ELR (cell line): ENCODE data around the gene ERCC6.

ENCODE experiments used
- DNase-seq: peaks from one replicate; pipeline ENCODE4 v3.0.0-alpha.2; 2015; ENCODE audit warnings: low read depth

Gene ERCC6

DNA sequence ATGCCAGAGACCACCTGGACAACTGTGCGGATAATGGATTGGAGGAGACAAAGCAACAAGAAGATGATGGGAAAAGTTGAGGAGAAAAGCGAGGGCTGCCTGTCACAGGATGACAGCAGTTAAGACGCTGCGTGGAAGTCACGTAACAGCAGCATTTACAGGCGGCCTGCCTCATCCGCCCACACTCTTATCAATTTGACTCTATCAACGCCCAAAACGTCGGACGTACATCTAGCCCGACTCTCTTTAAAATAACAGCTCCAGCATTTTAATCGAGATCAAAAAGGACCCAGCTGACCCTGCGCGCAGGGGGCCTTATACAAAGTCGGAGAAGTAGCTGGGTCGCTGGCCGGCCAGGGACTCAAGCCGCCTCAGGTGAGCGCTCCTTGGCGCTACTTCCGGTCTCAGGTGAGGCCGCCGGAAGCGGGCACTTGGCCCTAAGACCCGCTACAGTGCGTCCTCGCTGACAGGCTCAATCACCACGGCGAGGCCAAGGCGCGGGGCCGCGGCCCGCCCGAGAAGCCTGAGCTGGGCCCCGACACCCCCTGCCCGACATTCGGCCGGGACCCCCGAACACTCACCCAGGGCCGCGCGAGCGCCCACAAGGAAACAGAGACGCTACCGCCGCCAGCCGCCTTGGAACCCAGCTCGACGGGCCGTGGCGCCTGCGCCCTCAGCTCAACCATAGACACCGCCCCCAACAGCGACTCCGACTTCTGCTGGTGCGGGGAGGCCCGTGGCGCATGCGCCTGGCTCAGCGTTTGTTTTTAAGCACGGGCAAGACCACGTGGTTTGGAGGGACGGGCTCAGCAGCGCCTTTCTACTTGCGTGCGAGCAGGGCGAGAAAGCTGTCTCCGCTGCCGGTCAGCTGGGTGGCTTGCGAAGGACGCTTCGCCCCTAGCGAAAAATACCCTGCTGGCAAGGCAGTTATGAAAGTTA, at the start of gene ERCC6:
TSS of gene ERCC6 (minus strand) at position 741 of the 939 bp plus-strand sequence.
- DNase-seq = peak; percentile 98

DNA sequence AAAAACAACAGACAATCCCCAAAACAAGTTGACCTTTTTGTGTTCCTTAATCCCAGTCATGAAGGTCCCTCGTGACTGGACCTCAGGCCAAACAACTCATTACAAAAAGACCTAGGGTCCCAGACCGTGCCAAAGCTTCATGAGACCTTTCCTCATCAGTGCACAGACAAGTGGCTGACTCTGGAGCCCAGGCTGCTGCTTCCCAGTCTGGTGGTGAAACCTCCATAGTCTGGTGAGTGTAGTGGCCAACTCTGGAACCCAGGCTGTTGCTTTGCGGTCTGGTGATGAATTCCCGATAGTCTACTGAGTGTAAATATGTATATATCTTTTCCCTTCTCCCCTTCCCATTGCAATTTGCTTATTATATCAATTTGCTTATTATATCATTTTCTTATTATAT, 49.1 kb upstream of the ERCC6 start:
- DNase-seq = no peak

DNA sequence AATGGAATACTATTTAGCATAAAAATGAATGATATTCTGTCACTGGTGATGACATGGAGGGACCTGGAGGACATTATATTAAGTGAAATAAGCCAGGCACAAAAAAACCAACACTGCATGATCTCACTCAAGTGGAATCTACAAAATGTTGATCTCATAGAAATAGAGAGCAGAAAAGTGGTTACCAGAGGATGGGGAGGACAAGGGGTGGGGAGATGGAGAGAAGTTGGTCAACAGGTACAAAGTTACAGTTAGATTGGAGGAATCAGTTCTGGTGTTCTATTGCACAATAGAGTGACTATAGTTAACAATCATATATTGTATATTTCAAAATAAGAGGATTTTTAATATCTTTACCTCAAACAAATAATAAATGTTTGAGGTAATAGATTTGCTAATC, 46.5 kb upstream of the ERCC6 start:
- peak; percentile 60 for DNase-seq

DNA sequence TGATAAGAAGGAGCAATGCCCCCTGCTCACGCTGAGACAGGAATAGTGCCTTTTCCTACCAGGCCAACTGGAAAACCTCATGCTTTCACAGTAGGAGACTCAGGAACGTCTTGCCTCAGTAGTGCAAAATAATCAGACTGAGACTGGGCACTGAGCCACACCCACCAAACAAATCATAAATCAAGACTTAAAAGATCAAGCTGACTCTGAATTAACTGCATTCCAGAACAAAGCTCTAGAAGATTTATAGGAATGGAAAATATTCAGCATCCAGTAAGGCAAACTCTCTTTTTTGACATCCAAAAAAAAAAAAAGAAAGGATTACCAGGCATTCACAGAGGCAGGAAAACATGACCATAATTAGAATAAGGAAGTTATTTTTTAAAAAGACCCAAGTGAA, 40.7 kb upstream of the ERCC6 start:
- no peak for DNase-seq

DNA sequence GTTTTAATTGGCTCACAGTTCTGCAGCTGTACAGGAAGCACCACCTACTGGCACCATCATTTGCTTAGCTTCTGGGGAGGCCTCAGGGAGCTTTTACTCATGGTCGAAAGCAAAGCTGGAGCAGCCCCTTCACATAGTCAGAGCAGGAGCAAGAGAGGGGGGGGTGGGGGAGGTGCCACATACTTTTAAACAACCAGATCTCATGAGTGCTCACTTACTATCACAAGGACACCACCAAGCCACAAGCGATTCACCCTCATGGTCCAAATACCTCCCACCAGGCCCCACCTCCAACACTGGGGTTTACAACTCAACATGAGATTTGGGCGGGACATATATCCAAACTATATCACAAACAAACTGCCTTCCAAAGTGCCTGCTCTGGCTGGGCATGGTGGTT, 39.5 kb upstream of the ERCC6 start:
- DNase-seq = no peak

DNA sequence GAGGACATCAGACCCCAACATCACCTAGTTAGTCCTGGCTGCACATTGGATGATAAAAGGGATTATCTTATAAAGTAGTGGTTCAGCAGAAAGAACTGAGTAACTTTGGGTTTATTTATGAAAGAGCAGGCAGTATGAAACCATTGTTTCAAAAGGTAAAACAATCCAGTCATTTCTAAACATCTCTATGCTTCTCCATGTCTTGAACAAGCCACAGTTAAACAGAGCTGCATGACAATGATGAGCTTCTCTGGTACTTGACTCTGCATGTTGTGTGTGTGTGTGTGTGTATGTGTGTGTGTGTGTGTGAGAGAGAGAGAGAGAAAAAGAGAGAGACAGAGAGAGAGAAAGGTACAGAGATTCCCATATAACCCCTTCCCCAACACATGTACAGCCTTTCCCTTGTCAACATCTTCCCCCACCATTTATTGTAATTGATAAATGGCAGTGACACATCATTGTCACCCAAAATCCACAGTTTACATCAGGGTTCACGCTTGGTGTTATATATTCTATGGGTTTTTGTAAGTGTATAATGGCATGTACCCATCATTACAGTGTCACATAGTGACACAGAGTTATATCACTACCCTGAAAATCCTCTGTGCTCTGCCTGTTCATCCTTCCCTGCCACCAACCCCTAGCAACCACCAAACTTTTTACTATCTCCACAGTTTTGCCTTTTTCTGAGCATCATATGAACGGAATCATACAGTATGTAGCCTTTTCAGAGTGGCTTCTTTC, 38.4 kb upstream of the ERCC6 start:
- DNase-seq = no peak

DNA sequence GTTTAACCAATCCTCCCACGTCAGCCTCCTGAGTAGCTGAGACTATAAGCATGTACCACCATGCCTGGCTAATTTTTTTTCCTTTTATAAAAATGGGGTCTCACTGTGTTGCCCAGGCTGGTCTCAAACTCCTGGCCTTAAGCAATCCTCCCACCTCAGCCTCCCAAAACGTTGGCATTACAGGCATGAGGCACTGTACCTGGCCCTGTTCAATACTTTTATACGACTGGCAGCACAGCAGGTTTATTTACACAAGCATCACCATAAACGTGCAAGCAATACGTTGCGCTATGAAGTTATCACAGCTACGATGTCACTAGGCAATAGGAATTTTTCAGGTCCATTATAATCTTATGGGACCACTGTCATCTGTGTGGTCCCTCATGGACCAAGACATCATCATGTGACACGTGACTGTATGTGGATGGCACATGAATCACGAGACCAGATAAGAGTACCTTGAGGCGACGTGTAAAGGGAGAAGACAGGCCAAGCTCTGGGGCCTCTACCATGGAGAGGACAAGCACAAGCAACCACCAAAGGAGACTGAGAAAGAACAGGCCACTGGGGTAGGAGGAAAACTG, 36.7 kb upstream of the ERCC6 start:
- DNase-seq = no peak

DNA sequence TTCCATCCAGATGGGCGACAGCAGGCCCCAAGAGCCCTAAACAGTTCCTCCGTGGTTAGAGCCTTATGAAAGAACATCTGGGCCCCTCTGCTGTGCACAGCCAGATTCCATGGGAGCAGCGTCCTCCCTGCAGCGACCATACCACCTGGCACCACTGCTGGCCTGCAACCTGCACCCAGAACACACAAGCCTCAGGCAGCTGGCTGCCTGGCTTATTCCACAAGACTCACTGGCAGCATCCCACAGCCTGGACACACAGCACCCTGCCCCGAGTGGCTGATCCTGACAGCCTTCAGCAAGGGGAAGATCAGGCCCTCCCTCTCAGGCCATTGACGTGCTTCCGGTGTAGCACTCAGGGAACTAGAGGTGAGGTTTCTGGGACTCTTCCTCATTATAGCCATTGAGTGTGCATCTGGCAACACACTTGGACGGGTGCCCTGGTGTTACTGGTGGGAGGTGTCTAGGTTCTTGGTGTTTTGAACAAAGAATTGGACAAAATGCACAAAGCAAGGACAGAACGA, 33.7 kb upstream of the ERCC6 start:
- DNase-seq = no peak

DNA sequence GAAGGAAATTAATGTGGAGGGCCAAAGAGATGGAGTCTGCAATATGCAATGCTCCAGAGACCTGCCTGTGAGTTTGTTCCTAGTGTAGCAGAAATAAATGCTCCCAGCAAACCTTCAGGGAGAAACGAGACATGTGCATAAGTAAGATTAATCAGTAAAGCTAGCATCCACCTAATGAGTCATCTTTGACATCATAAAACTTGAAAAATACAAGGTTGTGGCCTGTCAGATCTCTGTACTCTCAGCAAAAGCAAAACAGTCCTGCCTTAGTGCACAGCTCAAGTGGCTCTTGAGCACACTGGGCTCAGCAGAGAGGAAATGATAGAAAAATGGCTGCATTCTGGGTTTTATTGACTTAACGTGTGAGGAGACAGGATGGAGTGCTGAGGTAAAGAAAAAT, 32.5 kb upstream of the ERCC6 start:
- peak; percentile 35 for DNase-seq

DNA sequence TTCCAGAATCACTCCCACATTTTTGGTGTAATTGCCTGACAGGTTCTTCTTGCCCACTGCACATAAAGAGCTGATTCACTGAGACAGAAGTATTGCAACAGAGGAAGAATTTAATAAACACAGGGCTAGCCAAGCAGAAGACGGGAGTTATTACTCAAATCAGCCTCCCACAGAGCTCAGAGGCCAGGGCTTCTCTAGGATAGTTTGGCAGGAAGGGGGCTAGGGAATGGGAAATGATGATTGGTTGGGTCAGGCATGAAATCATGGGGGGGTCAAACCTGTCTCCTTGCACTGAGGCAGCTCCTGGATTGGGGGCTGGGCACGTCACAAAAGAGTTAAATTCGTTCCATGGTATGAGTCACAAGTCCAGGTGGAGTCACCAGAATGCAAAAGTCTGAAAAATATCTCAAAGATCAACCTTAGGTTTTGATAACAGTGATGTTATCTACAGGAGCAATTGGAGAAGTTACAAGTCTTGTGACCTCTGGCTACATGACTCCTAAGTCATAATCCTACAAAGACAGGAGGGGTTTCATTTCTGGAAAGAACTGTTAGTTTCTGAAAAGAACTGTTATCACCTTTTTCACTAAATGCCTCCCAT, 30.2 kb upstream of the ERCC6 start:
- peak; percentile 65 for DNase-seq

DNA sequence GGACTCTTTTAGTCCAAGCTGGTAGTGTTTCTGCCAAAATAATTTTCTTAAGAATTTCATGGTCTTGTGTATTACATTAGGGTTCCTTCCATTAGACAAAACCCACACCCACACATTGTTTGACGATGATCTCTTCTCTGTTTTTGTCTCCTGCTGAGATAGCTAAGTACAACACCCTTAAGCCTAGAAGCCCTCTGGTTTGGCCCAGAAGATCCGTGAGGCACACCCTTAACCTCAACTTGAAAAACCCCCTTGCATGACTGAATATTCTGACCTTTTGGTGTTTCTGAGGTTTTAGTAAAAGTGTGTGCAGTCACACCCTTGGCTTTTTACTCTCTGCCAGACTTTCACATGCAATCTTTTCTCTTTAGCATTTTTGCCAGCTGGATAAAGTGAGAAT, 29.3 kb upstream of the ERCC6 start:
- peak; percentile 37 for DNase-seq

DNA sequence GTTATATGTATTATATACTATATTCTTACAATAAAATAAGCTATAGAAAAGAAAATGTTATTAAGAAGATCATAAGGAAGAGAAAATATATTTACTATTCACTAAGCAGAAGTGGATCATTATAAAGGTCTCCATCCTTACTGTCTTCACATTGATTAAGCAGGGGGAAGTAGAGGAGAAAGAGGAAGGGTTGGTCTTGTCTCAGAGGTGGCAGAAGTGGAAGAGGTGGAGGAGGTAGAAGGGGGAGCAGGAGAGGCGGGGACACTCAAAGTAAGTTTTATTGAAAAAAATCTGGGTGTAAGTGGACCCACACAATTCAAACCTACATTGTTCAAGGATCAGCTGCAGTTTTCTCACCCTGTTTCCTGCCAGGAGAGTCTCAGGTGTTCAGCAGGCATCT, 28.9 kb upstream of the ERCC6 start:
- no peak for DNase-seq

DNA sequence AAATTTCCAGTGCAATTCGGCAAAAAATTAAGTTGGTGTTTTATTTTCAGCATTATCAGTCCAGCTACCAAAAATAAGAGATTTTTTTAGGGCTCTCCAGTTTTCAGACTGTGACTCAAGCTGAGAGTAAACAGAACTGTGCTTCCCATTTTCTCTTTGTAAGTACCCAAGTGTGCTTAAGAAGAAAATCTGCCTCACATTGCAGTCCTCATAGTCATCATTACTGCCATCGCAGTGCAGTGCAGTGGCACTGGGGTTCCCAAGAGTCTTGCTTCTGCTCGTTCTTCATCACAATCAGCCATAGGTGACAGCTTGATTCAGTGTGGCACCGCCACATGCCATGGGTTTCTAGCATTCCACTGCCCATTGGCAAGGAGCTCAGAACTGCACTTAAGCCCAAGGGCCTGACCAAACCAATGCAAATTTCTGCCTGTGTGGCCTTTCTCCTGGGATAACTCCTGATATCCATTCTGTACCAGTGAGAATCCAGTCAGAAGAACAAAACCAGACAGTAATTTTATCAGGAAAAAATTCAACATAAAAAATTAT, 25.6 kb upstream of the ERCC6 start:
- DNase-seq = peak; percentile 39

DNA sequence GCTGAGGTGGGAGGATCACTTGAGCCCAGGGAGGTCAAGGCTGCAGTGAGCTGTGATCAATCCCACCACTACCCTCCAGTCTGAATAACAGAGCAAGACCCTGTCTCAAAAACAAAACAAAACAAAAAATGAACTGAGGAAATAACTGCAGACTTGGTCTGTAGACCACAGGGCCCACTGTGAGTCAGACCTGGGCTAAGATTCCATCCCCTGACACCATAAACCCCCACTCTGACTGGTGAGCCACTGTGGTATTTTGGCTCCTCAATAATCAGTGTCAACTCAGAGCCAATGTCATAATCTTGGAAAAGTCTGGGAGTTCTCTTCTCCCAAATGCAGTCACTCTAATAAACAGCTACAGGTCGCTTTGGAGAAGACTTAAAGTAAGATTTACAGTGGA, 24.0 kb upstream of the ERCC6 start:
- DNase-seq = peak; percentile 64

DNA sequence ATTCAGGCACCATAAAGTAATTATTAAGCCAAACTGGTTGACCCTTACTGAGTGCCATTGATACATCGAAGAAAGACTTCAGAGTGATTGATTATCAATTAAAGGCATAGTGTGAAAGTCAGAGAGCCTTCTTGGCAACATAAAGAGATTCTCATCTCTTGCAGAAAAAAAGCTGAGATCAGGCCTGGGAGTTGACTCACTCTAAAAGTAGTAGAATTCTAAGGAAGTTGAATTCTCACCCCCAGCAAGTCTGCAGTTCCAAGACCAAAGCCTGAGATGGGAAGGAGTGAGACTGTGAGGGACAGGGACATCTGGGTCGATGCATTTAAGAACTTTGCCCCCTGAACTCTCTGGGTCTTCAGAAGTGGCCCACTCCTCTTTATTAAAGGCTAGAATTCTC, 21.6 kb upstream of the ERCC6 start:
- DNase-seq = no peak

DNA sequence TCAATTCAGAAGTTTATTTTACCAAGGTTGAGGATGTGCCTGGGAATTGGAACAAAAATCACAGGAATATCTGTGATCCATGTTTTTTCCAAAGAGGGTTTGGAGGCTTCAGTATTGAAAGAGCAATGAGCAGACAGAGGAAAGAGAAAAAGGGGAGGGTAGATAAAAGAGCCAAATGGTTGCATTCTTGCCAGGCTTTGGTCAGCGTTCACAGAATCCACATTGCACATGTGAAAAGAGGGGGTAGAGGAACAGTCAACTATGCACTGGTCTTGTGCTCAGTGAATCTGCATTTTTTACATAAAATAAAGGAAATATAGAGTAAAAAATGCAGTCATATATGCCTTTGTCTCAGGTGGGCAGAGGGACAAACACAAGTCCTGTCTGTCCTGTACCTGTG, 20.6 kb upstream of the ERCC6 start:
- no peak for DNase-seq

DNA sequence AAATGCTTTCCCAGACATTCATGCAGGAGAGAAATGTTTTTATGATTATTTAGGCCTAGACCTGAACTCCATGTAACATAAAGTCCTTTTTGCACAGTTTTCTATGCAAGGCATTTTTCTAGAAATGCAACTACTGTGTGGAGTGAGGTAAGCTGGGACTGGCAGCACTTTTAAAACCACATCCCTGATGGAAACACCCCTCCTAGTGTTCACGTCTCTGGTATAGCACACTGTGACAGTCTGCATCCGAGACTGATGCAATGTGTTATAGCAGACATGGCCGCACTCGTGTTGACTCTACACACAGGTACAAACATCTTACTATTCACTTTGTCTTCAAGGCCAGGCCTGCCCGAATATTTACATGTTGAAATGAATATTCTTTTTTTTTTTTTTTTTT, 19.3 kb upstream of the ERCC6 start:
- DNase-seq = no peak

DNA sequence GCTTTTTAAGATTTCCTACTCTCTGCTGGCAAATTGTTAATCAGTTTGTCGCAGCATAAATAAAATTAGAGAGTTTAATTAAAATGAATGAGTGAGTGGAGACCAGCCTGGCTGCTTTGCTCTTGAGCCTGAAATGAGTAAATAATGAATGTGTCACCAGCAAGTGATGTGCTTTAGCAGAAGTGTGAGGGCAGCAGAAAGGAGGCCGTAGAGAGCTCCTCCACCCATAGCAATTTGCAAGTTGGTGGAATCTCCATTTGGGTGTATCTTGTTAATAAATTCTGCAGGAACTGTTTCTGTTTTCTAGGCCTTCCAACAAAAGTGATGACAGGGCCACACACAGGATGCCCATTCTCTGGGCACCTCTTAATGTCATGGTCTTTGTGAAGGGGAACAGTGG, 18.8 kb upstream of the ERCC6 start:
- no peak for DNase-seq

DNA sequence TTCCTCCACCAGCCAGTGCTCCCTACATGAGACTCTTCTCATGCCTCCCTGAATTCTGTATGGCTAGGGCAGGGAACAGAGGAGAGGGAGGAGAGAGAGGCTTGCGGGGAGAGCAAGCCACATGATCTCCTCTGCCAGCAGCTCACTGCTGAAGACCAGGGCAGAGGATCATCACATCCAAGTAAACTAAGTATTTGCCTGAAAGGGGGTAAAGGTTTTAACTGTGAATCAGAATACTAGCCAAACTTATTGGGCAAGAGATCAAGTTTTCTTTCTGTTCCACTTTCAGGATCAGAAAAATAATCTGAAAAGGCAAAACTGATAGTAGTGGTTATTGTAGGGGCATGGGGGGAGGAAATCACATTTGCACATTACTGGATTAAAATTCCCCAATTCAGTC, 17.8 kb upstream of the ERCC6 start:
- no peak for DNase-seq

DNA sequence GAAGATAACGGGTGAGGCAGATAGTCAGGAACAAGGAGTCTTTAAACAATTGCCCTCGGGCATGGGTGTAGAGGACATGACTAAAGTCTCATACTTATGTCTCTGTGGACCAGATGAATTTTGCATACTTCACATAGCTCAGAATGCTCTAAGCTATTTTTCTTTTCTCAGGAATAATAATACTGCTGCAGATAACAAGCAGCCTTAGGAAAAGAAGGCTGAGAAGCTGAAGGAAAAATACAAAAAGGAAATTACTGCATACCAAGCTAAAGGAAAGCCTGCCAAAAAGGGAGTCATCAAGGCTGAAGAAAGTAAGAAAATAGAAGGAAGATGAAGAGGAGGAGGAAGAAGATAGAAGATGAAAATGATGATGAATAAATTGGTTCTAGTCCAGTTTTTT, 13.4 kb upstream of the ERCC6 start:
- DNase-seq = peak; percentile 99

DNA sequence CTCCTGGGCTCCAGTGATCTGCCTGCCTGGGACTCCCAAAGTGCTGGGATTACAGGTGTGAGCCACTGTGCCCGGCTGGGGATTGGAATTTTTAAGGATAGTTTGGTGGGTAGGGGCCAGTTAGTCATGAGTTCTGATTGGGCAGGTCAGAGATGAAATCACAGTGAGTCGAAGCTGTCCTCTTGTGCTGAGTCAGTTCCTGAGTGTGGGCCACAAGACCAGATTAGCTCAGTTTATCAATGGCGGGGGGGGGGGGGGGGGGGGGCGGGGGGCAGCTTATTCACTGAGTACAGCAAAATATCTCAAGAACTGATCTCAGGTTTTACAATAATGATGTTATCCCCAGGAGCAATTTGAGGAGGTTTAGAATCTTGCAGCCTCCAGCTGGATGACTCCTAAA, 11.6 kb upstream of the ERCC6 start:
- DNase-seq = peak; percentile 92
